Stimulated activated CD4-positive, alpha-beta T cell treated with anti-CD3 and anti-CD28 coated beads, Interleukin-1b, Interleukin-23, amount 100 ng/mL, for 1 hour (primary cell): ENCODE results near the gene MRTFB.

Experiments used
- DNase-seq, 2 donors: peaks; one replicate each; pipeline ENCODE4 v3.0.0-alpha.2; 2020; ENCODE audit warnings: low read depth in 2 of 2

MRTFB gene

GRCh38 chr16:14131774-14132695 is 60.9 kb downstream of the MRTFB start:
- DNase-seq, result no peak

- no peak for DNase-seq
These were observed 61.6 kb downstream of the MRTFB start for GRCh38 chr16:14132696-14133048.

- DNase-seq, result no peak
These were observed 62.8 kb downstream of the MRTFB start for GRCh38 chr16:14133907-14134306.

- DNase-seq, result no peak
These were observed 64.6 kb downstream of the MRTFB start for GRCh38 chr16:14135704-14136103.

GRCh38 chr16:14139872-14140271 is 68.8 kb downstream of the MRTFB start:
- DNase-seq, result no peak

- no peak for DNase-seq
These were observed 69.8 kb downstream of the MRTFB start for GRCh38 chr16:14140923-14141322.

- DNase-seq, result no peak
These were observed 75.3 kb downstream of the MRTFB start for GRCh38 chr16:14146445-14146844.

GRCh38 chr16:14148016-14148415 is 76.9 kb downstream of the MRTFB start:
- no peak for DNase-seq

- no peak for DNase-seq
These were observed 77.5 kb downstream of the MRTFB start for GRCh38 chr16:14148569-14148968.

- no peak for DNase-seq
These were observed 79.7 kb downstream of the MRTFB start for GRCh38 chr16:14150796-14151195.

GRCh38 chr16:14151256-14152030 is 80.3 kb downstream of the MRTFB start:
- DNase-seq, result no peak

- no peak for DNase-seq
These were observed 84.6 kb downstream of the MRTFB start for GRCh38 chr16:14155572-14156190.

- DNase-seq, result no peak
These were observed 94.0 kb downstream of the MRTFB start for GRCh38 chr16:14164916-14165662.

- DNase-seq, result no peak
These were observed 97.0 kb downstream of the MRTFB start for GRCh38 chr16:14168146-14168545.

GRCh38 chr16:14172200-14172809 is 101.2 kb downstream of the MRTFB start:
- DNase-seq, result no peak

- no peak for DNase-seq
These were observed 104.0 kb downstream of the MRTFB start for GRCh38 chr16:14175086-14175485.

- no peak for DNase-seq
These were observed 106.6 kb downstream of the MRTFB start for GRCh38 chr16:14177704-14178103.

GRCh38 chr16:14179116-14179515 is 108.0 kb downstream of the MRTFB start:
- DNase-seq, result no peak

- DNase-seq, result no peak
These were observed 109.4 kb downstream of the MRTFB start for GRCh38 chr16:14180481-14180944.

GRCh38 chr16:14181371-14182050 is 110.4 kb downstream of the MRTFB start:
- no peak for DNase-seq

- no peak for DNase-seq
These were observed 111.9 kb downstream of the MRTFB start for GRCh38 chr16:14182999-14183398.
